SU-DHL-6 (cell line): ENCODE data around the gene COL24A1.

ENCODE experiments used
- H2AFZ ChIP-seq: fragments of 200-600 bp; sonication (generic); 2 replicates; pipeline ENCODE4 v1.6.1; 2014; ENCODE audit warnings: low read depth, mild to moderate bottlenecking, moderate library complexity, mixed read lengths, antibody characterized with exemption, low read length; ENCODE audit not compliant: severe bottlenecking
- H3F3A ChIP-seq: fragments of 200-600 bp; shearing (Covaris generic); 2 replicates; pipeline ENCODE4 v1.6.0; 2016; ENCODE audit warnings: antibody characterized with exemption, mild to moderate bottlenecking; ENCODE audit not compliant: insufficient read depth
- H3K27ac ChIP-seq: fragments of 200-600 bp; sonication (generic); 2 replicates; pipeline ENCODE4 v1.5.1; 2016; ENCODE audit warnings: low read depth, mild to moderate bottlenecking, low read length, moderate library complexity, mixed read lengths
- H3K27me3 ChIP-seq: fragments of 200-600 bp; sonication (generic), shearing (Covaris generic); 2 replicates; pipeline ENCODE4 v1.6.0; 2014; ENCODE audit warnings: mild to moderate bottlenecking, low read length
- H3K36me3 ChIP-seq: fragments of 200-600 bp; sonication (generic); 2 replicates; pipeline ENCODE4 v1.6.1; 2014; ENCODE audit warnings: mild to moderate bottlenecking, low read length, mixed read lengths
- H3K4me2 ChIP-seq: fragments of 300-600, 200-600 bp; shearing (Covaris generic), sonication (generic); 2 replicates; pipeline ENCODE4 v1.6.0; 2014; ENCODE audit warnings: low read length, low read depth, mild to moderate bottlenecking; ENCODE audit not compliant: poor library complexity, severe bottlenecking
- H3K4me3 ChIP-seq: fragments of 200-600 bp; sonication (generic); 2 replicates; pipeline ENCODE4 v1.5.1; 2014; ENCODE audit warnings: antibody characterized with exemption, low read length, mild to moderate bottlenecking, mixed read lengths; ENCODE audit not compliant: insufficient read depth, poor library complexity, severe bottlenecking
- H3K79me2 ChIP-seq: fragments of 200-600 bp; sonication (generic); 2 replicates; pipeline ENCODE4 v1.6.1; 2014; ENCODE audit warnings: mild to moderate bottlenecking, low read length, moderate library complexity; ENCODE audit not compliant: insufficient read depth
- H3K9ac ChIP-seq: fragments of 200-600 bp; sonication (generic); 2 replicates; pipeline ENCODE4 v1.7.0; 2014; ENCODE audit warnings: mild to moderate bottlenecking, low read length
- H3K9me2 ChIP-seq: fragments of 200-600 bp; sonication (generic); replicated peaks from 2 replicates; pipeline ENCODE4 v1.6.1; 2014; ENCODE audit warnings: low read length; ENCODE audit not compliant: insufficient read depth
- H3K9me3 ChIP-seq: fragments of 200-600 bp; sonication (generic); 2 replicates; pipeline ENCODE4 v1.6.1; 2014; ENCODE audit warnings: low read length, mixed read lengths; ENCODE audit not compliant: insufficient read depth
- H4K20me1 ChIP-seq: fragments of 200-600 bp; sonication (generic); 2 replicates; pipeline ENCODE4 v1.6.1; 2014; ENCODE audit warnings: low read depth, mild to moderate bottlenecking, antibody characterized with exemption, low read length, moderate library complexity, mixed read lengths
- EZH2phosphoT487 ChIP-seq: fragments of 200-600 bp; sonication (generic), shearing (Covaris generic); conservative IDR thresholded peaks from 2 replicates; pipeline ENCODE4 v1.6.1; 2018; ENCODE audit warnings: mild to moderate bottlenecking, antibody characterized with exemption, low read length, moderate library complexity, mixed read lengths
- TF ChIP-seq, protein P1 (sequence below): fragments of 200-600 bp; sonication (generic); IDR thresholded peaks from one replicate; pipeline ENCODE4 v1.5.1; 2017; ENCODE audit warnings: antibody characterized with exemption, mild to moderate bottlenecking, low read length, moderate library complexity; ENCODE audit not compliant: insufficient read depth, poor library complexity, severe bottlenecking

COL24A1 gene

DNA sequence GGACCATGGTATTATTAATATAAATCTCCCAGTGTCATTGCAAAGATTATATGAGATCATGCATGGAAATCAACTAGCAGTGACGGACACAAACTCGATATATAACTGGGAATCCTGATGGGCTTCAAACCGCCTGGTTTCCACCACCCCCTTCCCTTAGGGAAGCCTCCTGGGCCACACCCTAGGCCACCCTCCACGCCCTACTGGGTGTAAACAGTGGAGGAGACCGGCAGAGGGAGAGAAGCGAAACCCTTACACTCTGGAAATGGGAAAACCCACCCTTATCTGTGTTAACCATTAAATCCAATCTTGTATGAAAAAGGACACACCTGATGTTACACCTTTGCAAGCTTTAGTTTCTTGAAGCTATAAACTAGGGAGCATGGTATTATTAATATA is 447.7 kb downstream of the COL24A1 start:
- no peaks in the 10 kb centered on the region for H3K9me2 ChIP-seq
- H3K27ac ChIP-seq, result peak overlapping the region; percentile 43; the same call in 1 of the 2 replicates
- H3K36me3 ChIP-seq, result peaks cover 18% of the 10 kb centered on the region
- H3F3A ChIP-seq, result no peaks in the 10 kb centered on the region
- peak overlapping the region; percentile 60 for H3K4me2 ChIP-seq
- peak overlapping the region; percentile 81 for H2AFZ ChIP-seq
- TF ChIP-seq EZH2phosphoT487, result no peak
- TF ChIP-seq, protein P1, sequence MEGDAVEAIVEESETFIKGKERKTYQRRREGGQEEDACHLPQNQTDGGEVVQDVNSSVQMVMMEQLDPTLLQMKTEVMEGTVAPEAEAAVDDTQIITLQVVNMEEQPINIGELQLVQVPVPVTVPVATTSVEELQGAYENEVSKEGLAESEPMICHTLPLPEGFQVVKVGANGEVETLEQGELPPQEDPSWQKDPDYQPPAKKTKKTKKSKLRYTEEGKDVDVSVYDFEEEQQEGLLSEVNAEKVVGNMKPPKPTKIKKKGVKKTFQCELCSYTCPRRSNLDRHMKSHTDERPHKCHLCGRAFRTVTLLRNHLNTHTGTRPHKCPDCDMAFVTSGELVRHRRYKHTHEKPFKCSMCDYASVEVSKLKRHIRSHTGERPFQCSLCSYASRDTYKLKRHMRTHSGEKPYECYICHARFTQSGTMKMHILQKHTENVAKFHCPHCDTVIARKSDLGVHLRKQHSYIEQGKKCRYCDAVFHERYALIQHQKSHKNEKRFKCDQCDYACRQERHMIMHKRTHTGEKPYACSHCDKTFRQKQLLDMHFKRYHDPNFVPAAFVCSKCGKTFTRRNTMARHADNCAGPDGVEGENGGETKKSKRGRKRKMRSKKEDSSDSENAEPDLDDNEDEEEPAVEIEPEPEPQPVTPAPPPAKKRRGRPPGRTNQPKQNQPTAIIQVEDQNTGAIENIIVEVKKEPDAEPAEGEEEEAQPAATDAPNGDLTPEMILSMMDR, result no peak
- H3K9me3 ChIP-seq, result no peaks in the 10 kb centered on the region
- no peaks in the 10 kb centered on the region for H4K20me1 ChIP-seq
- peak overlapping the region; percentile 80 for H3K9ac ChIP-seq
- no peaks in the 10 kb centered on the region for H3K27me3 ChIP-seq
- peaks cover 42% of the 10 kb centered on the region for H3K79me2 ChIP-seq
- peak overlapping the region; percentile 91 for H3K4me3 ChIP-seq

- peak within 1 kb of the TSS; percentile 81 for H2AFZ ChIP-seq
- peak within 1 kb of the TSS; percentile 60 for H3K4me2 ChIP-seq
- peak within 1 kb of the TSS; percentile 91 for H3K4me3 ChIP-seq
- no peaks in the 10 kb centered on the region for H3K27me3 ChIP-seq
- TF ChIP-seq, protein P1, result no peak
- no peak for TF ChIP-seq EZH2phosphoT487
- peak within 1 kb of the TSS; percentile 80 for H3K9ac ChIP-seq
- H3K9me3 ChIP-seq, result no peaks in the 10 kb centered on the region
- peaks cover 20% of the 10 kb centered on the region for H3K36me3 ChIP-seq
- H4K20me1 ChIP-seq, result no peaks in the 10 kb centered on the region
- no peaks in the 10 kb centered on the region for H3K9me2 ChIP-seq
- peaks cover 49% of the 10 kb centered on the region for H3K79me2 ChIP-seq
- no peaks in the 10 kb centered on the region for H3F3A ChIP-seq
- H3K27ac ChIP-seq, result peak within 1 kb of the TSS; percentile 43
These were observed 448.4 kb downstream of the COL24A1 start, which contains the start of gene ZNHIT6 for GRCh38 chr1:85707990-85708828. TSS of gene ZNHIT6 (minus strand) at chr1:85708433. CDS start at chr1:85708284, 149 bp downstream.

GRCh38 chr1:85707267-85707989 is 449.1 kb downstream of the COL24A1 start:
- Histone ChIP-seq H2AFZ (peak overlapping the region; percentile 81), H3F3A (no peaks in the 10 kb centered on the region), H3K36me3 (peaks cover 27% of the 10 kb centered on the region), H3K79me2 (peaks cover 56% of the 10 kb centered on the region), H3K27me3 (no peaks in the 10 kb centered on the region), H3K9ac (peak overlapping the region; percentile 80), H3K4me3 (peak overlapping the region; percentile 91), H3K4me2 (peak overlapping the region; percentile 60), H3K9me3 (no peaks in the 10 kb centered on the region), H3K27ac (peak overlapping the region; percentile 29; the same call in 1 of the 2 replicates), H4K20me1 (no peaks in the 10 kb centered on the region), H3K9me2 (no peaks in the 10 kb centered on the region)
- TF ChIP-seq, protein P1, result no peak
- TF ChIP-seq EZH2phosphoT487, result no peak
